K562 (cell line): ENCODE results near the gene YOD1. TPM values are rescaled to one million over a fixed set of nuclear protein-coding genes. Genes with fewer than 3 reads are reported as not detected.

Source experiments
- ATF3 ChIP-seq, 2 experiments: fragments of 450-650 bp in 1 of 2; sonication (generic) in 1 of 2; formaldehyde crosslinking in 1 of 2; IDR thresholded peaks in 1 of 2; conservative IDR thresholded peaks in 1 of 2; 2 replicates each; pipeline versions ENCODE4 v1.6.1 to v1.8.1; 2016 to 2023; ENCODE audit warnings: mild to moderate bottlenecking in 2 of 2, moderate library complexity in 2 of 2, inconsistent platforms in 1 of 2, missing genetic modification reagents in 1 of 2
- BHLHE40 ChIP-seq: IDR thresholded peaks from 2 replicates; pipeline ENCODE4 v1.6.1; 2011; ENCODE audit warnings: low read length, improper control_type of control experiment
- CC2D1A ChIP-seq: fragments of 450-650 bp; IDR thresholded peaks from 2 replicates; pipeline ENCODE4 v1.6.1; 2017; ENCODE audit warnings: mild to moderate bottlenecking
- CCNT2 ChIP-seq: IDR thresholded peaks from 2 replicates; pipeline ENCODE4 v1.6.1; 2011; ENCODE audit warnings: borderline replicate concordance, low read depth, mild to moderate bottlenecking, moderate library complexity, mixed read lengths, low read length; ENCODE audit not compliant: insufficient read length; ENCODE audit errors: extremely low read depth
- COPS2 ChIP-seq: fragments of 450-650 bp; conservative IDR thresholded peaks from 2 replicates; pipeline ENCODE4 v1.6.1; 2016; ENCODE audit warnings: mild to moderate bottlenecking, moderate library complexity
- HEY1 ChIP-seq: fragments of 250-450 bp; sonication (Bioruptor Pico); IDR thresholded peaks from 2 replicates; pipeline ENCODE4 v1.5.0; 2020; ENCODE audit warnings: mild to moderate bottlenecking, moderate library complexity, borderline replicate concordance
- HLTF ChIP-seq: fragments of 450-650 bp; IDR thresholded peaks from 2 replicates; pipeline ENCODE4 v1.6.1; 2016
- HOMEZ ChIP-seq: fragments of 250-450 bp; sonication (Bioruptor Pico); IDR thresholded peaks from 2 replicates; pipeline ENCODE4 v1.4.0; 2020; ENCODE audit warnings: mild to moderate bottlenecking, moderate library complexity
- MITF ChIP-seq: IDR thresholded peaks from 2 replicates; pipeline ENCODE4 v1.6.1; 2014; ENCODE audit warnings: antibody characterized with exemption
- NFIX ChIP-seq: fragments of 250-450 bp; sonication (Bioruptor Pico); IDR thresholded peaks from 2 replicates; pipeline ENCODE4 v1.4.0; 2020; ENCODE audit warnings: low read depth, mild to moderate bottlenecking, moderate library complexity
- NFRKB ChIP-seq: fragments of 450-650 bp; IDR thresholded peaks from 2 replicates; pipeline ENCODE4 v1.6.1; 2016; ENCODE audit warnings: low read depth
- PKNOX1 ChIP-seq: fragments of 450-650 bp; IDR thresholded peaks from 2 replicates; pipeline ENCODE4 v1.6.1; 2016
- POLR2B ChIP-seq: fragments of 450-650 bp; IDR thresholded peaks from 2 replicates; pipeline ENCODE4 v1.6.1; 2018; ENCODE audit warnings: low read depth; ENCODE audit not compliant: partially characterized antibody
- SMAD3 ChIP-seq: fragments of 450-650 bp; formaldehyde crosslinking; conservative IDR thresholded peaks from 2 replicates; pipeline ENCODE4 v1.4.0; 2020; ENCODE audit warnings: mild to moderate bottlenecking
- SMAD4 ChIP-seq: fragments of 250-450 bp; sonication (Bioruptor Pico); conservative IDR thresholded peaks from 2 replicates; pipeline ENCODE4 v1.8.0; 2021; ENCODE audit warnings: inconsistent platforms, mild to moderate bottlenecking, moderate library complexity
- SRSF9 ChIP-seq: fragments of 200-400 bp; formaldehyde crosslinking; IDR thresholded peaks from 2 replicates; pipeline ENCODE4 v1.6.1; 2017; ENCODE audit warnings: low read depth, low read length, borderline replicate concordance
- XRCC3 ChIP-seq: fragments of 450-650 bp; IDR thresholded peaks from 2 replicates; pipeline ENCODE4 v1.6.1; 2017; ENCODE audit warnings: mild to moderate bottlenecking, moderate library complexity
- ZC3H8 ChIP-seq: fragments of 450-650 bp; IDR thresholded peaks from 2 replicates; pipeline ENCODE4 v1.6.1; 2017
- ZNF133 ChIP-seq: fragments of 250-450 bp; sonication (Bioruptor Pico); IDR thresholded peaks from 2 replicates; pipeline ENCODE4 v1.4.0; 2020; ENCODE audit warnings: mild to moderate bottlenecking
- ZNF174 ChIP-seq: fragments of 250-450 bp; sonication (Bioruptor Pico); IDR thresholded peaks from 2 replicates; pipeline ENCODE4 v1.4.0; 2020; ENCODE audit warnings: mild to moderate bottlenecking
- ZNF212 ChIP-seq: fragments of 450-650 bp; formaldehyde crosslinking; IDR thresholded peaks from 2 replicates; pipeline ENCODE4 v1.4.0; 2020; ENCODE audit warnings: mild to moderate bottlenecking
- ZNF274 ChIP-seq: IDR thresholded peaks from 2 replicates; pipeline ENCODE4 v1.6.1; 2011; ENCODE audit warnings: low read depth, mild to moderate bottlenecking, low read length, moderate library complexity, borderline replicate concordance
- ZNF384 ChIP-seq: IDR thresholded peaks from 2 replicates; pipeline ENCODE4 v1.6.1; 2012; ENCODE audit warnings: low read depth, low read length, improper control_type of control experiment
- ZNF586 ChIP-seq: fragments of 450-650 bp; formaldehyde crosslinking; conservative IDR thresholded peaks from 2 replicates; pipeline ENCODE4 v1.4.0; 2020; ENCODE audit warnings: mild to moderate bottlenecking, moderate library complexity
- ZNF778 ChIP-seq: fragments of 450-650 bp; formaldehyde crosslinking; IDR thresholded peaks from 2 replicates; pipeline ENCODE4 v1.4.0; 2020; ENCODE audit warnings: mild to moderate bottlenecking, moderate library complexity
- ZSCAN29 ChIP-seq: fragments of 450-650 bp; IDR thresholded peaks from 2 replicates; pipeline ENCODE4 v1.6.1; 2017
- polyA plus RNA-seq, 8 experiments: library from polyadenylated mRNA; depleted of rRNA in 4 of 8; stranded (reverse) in 5 of 8; unstranded in 3 of 8; fragments of >200 nt; fragmentation: Nextera tagmentation in 2 of 8; fragmentation: Illumina TruSeq in 1 of 8; extraction: Ambion mirVana in 2 of 8; extraction: Trizol in 1 of 8; gene quantifications; 2 replicates each; pipeline versions ENCODE4 v1.2.1 to v1.2.3, GENCODE V29; 2011 to 2014; ENCODE audit warnings: inconsistent platforms in 1 of 8, missing spikeins in 1 of 8
- total RNA-seq, 7 experiments: library from RNA; depleted of rRNA in 6 of 7; stranded (reverse); fragments of >200 nt in 6 of 7; fragmentation: Illumina TruSeq in 2 of 7; extraction: Trizol in 2 of 7; gene quantifications; 2 replicates each; pipeline versions ENCODE4 v1.2.1 to v1.2.3, GENCODE V29; 2011 to 2021; ENCODE audit warnings: low replicate concordance in 1 of 7

Gene YOD1
- total and polyA plus RNA-seq, 9 of the 15 experiments (the other 6 are each of a cell fraction or from before 2014, with no cell fraction given) = 18.2 to 78.1 (median 46.9) TPM

DNA sequence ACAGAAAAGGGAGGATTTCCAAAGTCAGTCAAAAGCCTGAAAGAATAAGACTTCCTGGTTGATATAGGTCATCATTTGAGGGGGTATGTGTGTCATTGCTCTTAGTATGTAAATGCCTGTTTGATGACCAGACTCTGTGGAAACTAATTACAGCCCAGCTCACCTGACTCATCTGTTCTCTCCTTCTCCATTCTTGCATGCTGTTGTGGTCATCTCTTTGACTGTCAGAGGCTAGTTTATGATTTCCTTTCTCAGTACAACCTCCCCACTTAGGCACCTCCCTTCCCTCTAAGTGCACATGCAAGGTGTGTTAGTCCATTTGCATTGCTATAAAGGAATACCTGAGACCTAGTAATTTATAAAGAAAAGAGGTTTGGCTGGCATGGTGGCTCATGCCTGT lies 16.0 kb downstream of the YOD1 start (continued):
- TF ChIP-seq HOMEZ (no peak), ZNF133 (CRISPR knock-in tag) (no peak), HLTF (no peak), ZNF384 (no peak), ZNF212 (CRISPR knock-in tag) (no peak), ZNF586 (CRISPR knock-in tag) (no peak), ZSCAN29 (no peak), ZNF778 (CRISPR knock-in tag) (no peak), ATF3 (IDR thresholded peaks at IDR 0.05) (peak; percentile 87), ATF3 (CRISPR knock-in tag; conservative IDR thresholded peaks at IDR 0.05) (no peak), NFRKB (no peak), SMAD3 (CRISPR knock-in tag) (no peak), POLR2B (no peak), NFIX (CRISPR knock-in tag) (no peak), BHLHE40 (peak; percentile 60; the same call in 1 of the 2 replicates), HEY1 (CRISPR knock-in tag) (no peak), ZC3H8 (no peak), COPS2 (no peak), MITF (no peak), SRSF9 (no peak), ZNF174 (no peak), SMAD4 (CRISPR knock-in tag) (peak; percentile 12; the same call in 1 of the 2 replicates), CCNT2 (no peak), ZNF274 (no peak), CC2D1A (no peak), PKNOX1 (peak; percentile 70), XRCC3 (no peak)
